Right lobe of liver (tissue), 6 donors: ENCODE results near the gene PCK1. TPM values are rescaled to one million over a fixed set of nuclear protein-coding genes. Genes with fewer than 3 reads are reported as not detected.

Experiments used
- ATAC-seq, 4 donors: fragments of 200-7000 bp; cut with Tn5 transposase; one replicate each; pipeline ENCODE4 v1.9.1; 2020; ENCODE audit warnings: mild to moderate bottlenecking in 4 of 4, moderate library complexity in 4 of 4
- DNase-seq, 3 donors: peaks; one replicate each; pipeline ENCODE4 v3.0.0-alpha.2; 2020
- H3K27ac ChIP-seq, 3 donors: fragments of 200-600 bp; one replicate each; pipeline ENCODE4 v1.8.0; 2022
- H3K27me3 ChIP-seq, 2 donors: fragments of 200-600 bp; one replicate each; pipeline ENCODE4 v1.8.0; 2022
- H3K36me3 ChIP-seq, 4 donors: fragments of 200-600 bp; sonication (generic) in 1 of 4; one replicate each; pipeline versions ENCODE4 v1.5.1 to v1.8.0; 2017 to 2022; ENCODE audit warnings: control low read depth in 1 of 4
- H3K4me1 ChIP-seq, 4 donors: fragments of 200-600 bp; sonication (generic) in 1 of 4; one replicate each; pipeline versions ENCODE4 v1.5.1 to v1.8.0; 2017 to 2022; ENCODE audit warnings: control low read depth in 1 of 4
- H3K4me3 ChIP-seq, 3 donors: fragments of 200-600 bp; one replicate each; pipeline ENCODE4 v1.8.0; 2022
- H3K9me3 ChIP-seq, 4 donors: fragments of 200-600 bp; sonication (generic) in 1 of 4; one replicate each; pipeline versions ENCODE4 v1.5.1 to v1.8.0; 2017 to 2022; ENCODE audit warnings: control low read depth in 1 of 4
- CTCF ChIP-seq, 4 donors: fragments of 200-600 bp in 3 of 4; fragments of 450-650 bp in 1 of 4; IDR thresholded peaks; one replicate each; pipeline versions ENCODE4 v1.5.1 to v1.8.0; 2016 to 2022; ENCODE audit warnings: antibody characterized with exemption in 4 of 4, mild to moderate bottlenecking in 2 of 4
- POLR2A ChIP-seq: fragments of 450-650 bp; IDR thresholded peaks from one replicate; pipeline ENCODE4 v1.6.1; 2017; ENCODE audit warnings: antibody characterized with exemption, mild to moderate bottlenecking
- WGBS: methylation state at CpG from one replicate; pipeline ENCODE4 v1.1.6; 2018; ENCODE audit warnings: low coverage, low lambda C conversion rate; ENCODE audit not compliant: insufficient coverage; ENCODE audit errors: missing lambda C conversion rate; 5-methylcytosine and 5-hydroxymethylcytosine counted together
- intact Hi-C, 2 donors: fragments of 100-400 bp; cut with DNase I; formaldehyde crosslinking; loops; one replicate each; pipeline versions ENCODE4 v1.11.2 to v1.14.1; 2022
- total RNA-seq, 6 experiments: library from RNA; depleted of rRNA in 2 of 6; stranded (reverse); fragments of >200 nt in 2 of 6; fragmentation: NEBNext Ultra II Directional in 3 of 6; extraction: Animal tissue kit (Norgen Biotek cat#: 25700) in 3 of 6; gene quantifications; one replicate each; pipeline versions ENCODE4 v1.1.0 to v1.2.4, GENCODE V29; 2016 to 2023
- donor health status: DM: no; HTN: yes; CAD: no.
- donor health status: DM: no; HTN: no; CAD: no.
- donor health status: DM: no; HTN: no; CAD: no.
- donor health status: DM: no; HTN: yes; CAD: no.
- donor health status: DM: no; HTN: yes; CAD: no.

Gene PCK1
- total RNA-seq, 6 experiments from 2014 or later: 187 to 1,757 (median 778) TPM

GRCh38 chr20:57545927-57546662 is 14.8 kb upstream of the PCK1 start:
- no peaks in the 10 kb centered on the region for H3K36me3 ChIP-seq
- peaks cover 0 to 36% (median 10%) of the 10 kb centered on the region in 4 donors for H3K4me1 ChIP-seq
- WGBS: 34% methylated on average over 10 of the region's 12 CpGs
- no peaks in the 10 kb centered on the region for H3K27me3 ChIP-seq
- H3K4me3 ChIP-seq: peak overlapping the region in 1 of 3 donors; percentile 33
- intact Hi-C loops: no loop called here
- H3K27ac ChIP-seq: peak overlapping the region in 2 of 3 donors; percentile 77 to 80
- TF ChIP-seq POLR2A: no peak
- TF ChIP-seq CTCF (IDR thresholded peaks at IDR 0.05): no peak
- H3K9me3 ChIP-seq: no peaks in the 10 kb centered on the region
- ATAC-seq (peak in 3 of 4 donors; percentile 28 to 73 (median 46)), DNase-seq (peak in 1 of 3 donors; percentile 77)

GRCh38 chr20:57546956-57547649 is 13.8 kb upstream of the PCK1 start:
- no peak for TF ChIP-seq POLR2A
- no peak for TF ChIP-seq CTCF (IDR thresholded peaks at IDR 0.05)
- Histone ChIP-seq H3K4me1 (peaks cover 0 to 40% (median 12%) of the 10 kb centered on the region in 4 donors), H3K36me3 (no peaks in the 10 kb centered on the region), H3K27ac (peak overlapping the region in 2 of 3 donors; percentile 77 to 80), H3K27me3 (no peaks in the 10 kb centered on the region), H3K4me3 (peak overlapping the region in 1 of 3 donors; percentile 33), H3K9me3 (no peaks in the 10 kb centered on the region)
- WGBS: 50% methylated on average over 4 of the region's 8 CpGs
- ATAC-seq (peak; percentile 13 to 57 (median 52)), DNase-seq (peak in 2 of 3 donors; percentile 62 to 73)
- intact Hi-C loops: no loop called here

GRCh38 chr20:57548177-57549058 is 12.5 kb upstream of the PCK1 start:
- H3K9me3 ChIP-seq: no peaks in the 10 kb centered on the region
- H3K27ac ChIP-seq: peak overlapping the region; percentile 45 to 80 (median 77)
- TF ChIP-seq CTCF (IDR thresholded peaks at IDR 0.05): no peak
- TF ChIP-seq POLR2A: no peak
- intact Hi-C loops: no loop called here
- peaks cover 0 to 51% (median 18%) of the 10 kb centered on the region in 4 donors for H3K4me1 ChIP-seq
- 38% methylated on average over 14 of the region's 21 CpGs for WGBS
- peak; percentile 32 to 67 (median 44) for ATAC-seq
- no peaks in the 10 kb centered on the region for H3K36me3 ChIP-seq
- H3K27me3 ChIP-seq: no peaks in the 10 kb centered on the region
- peak in 2 of 3 donors; percentile 54 to 78 for DNase-seq
- H3K4me3 ChIP-seq: peak overlapping the region in 1 of 3 donors; percentile 33

GRCh38 chr20:57552471-57552870 is 8.4 kb upstream of the PCK1 start:
- no peaks in the 10 kb centered on the region for H3K36me3 ChIP-seq
- peak overlapping the region in 1 of 3 donors; percentile 14 for H3K4me3 ChIP-seq
- intact Hi-C loops: no loop called here
- ATAC-seq (peak; percentile 52 to 70 (median 54)), DNase-seq (peak; percentile 61 to 91 (median 84))
- no peaks in the 10 kb centered on the region for H3K9me3 ChIP-seq
- H3K27me3 ChIP-seq: no peaks in the 10 kb centered on the region
- 40% methylated on average over 6 of the region's 6 CpGs for WGBS
- TF ChIP-seq POLR2A (no peak), CTCF (IDR thresholded peaks at IDR 0.05) (no peak)
- H3K27ac ChIP-seq: peak overlapping the region; percentile 60 to 98 (median 96)
- H3K4me1 ChIP-seq: peaks cover 0 to 60% (median 21%) of the 10 kb centered on the region in 4 donors
